ENCODE measurements around the gene SEMA4G.
"Not testable (repeated sequence)": the region's sequence is repeated elsewhere in the genome, so short reads cannot be mapped to it uniquely, and the experiment has no call there.

The SEMA4G gene

DNA sequence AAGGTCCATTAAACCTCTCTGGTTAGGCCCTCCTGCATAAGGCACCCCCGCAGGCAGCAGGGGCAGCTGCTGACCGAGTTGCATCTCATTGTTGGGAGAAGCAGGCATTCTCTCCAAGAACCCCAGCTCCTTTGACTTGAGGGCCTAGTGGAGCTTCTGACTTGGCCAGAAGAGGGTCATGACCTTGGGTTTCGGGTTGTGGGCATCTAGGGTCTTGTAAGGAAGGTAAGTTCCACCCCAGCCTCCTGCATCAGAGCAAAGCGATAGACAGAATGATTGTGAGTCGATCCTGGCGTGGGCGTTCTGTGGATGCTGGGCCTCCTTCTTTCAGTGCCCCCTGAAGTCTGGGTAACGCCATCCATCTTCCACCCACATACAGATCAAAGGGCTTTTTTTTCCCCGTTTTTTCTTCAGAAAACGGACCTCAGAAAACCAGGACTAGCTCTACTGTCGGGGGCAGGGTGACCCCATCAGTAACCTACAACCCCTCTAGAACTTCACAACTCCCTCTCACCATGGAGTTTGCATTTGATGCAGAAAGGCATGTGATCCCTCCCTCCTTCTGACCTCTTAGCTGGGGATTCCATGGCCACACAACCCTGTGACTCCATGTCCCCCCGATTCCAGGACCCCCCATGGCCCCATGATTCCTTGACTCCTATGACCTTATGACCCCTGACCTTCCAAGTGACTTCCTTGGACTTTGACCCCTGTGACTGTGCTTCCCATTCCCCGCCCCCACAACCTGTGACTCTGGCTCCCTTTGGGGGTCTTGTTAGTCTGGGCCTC, 3.0 kb downstream of the SEMA4G start:
- DNase-seq, result no peak

DNA sequence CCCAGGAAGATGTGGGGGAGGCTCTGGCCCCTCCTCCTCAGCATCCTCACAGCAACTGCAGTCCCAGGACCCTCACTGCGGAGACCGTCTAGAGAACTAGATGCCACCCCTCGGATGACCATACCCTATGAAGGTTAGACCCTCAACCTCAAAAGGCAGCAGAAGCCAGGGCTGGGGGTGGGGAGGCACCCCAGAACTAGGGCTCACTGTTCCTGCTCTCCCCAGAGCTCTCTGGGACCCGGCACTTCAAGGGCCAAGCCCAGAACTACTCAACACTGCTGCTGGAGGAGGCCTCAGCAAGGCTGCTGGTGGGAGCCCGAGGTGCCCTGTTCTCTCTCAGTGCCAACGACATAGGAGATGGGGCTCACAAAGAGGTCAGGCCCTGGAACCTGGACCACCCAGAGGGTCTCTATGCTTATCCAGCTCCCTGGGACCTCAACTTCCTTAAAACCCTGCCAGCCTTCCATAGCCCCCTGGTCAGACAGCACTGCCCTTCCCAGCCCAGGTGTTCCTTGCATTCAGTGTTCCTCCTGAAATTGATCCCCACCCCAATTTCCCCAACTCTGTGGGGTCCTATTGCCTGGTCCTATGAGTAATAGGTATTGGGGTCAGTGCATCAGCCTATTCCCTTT, 3.7 kb downstream of the SEMA4G start:
- DNase-seq, result no peak

DNA sequence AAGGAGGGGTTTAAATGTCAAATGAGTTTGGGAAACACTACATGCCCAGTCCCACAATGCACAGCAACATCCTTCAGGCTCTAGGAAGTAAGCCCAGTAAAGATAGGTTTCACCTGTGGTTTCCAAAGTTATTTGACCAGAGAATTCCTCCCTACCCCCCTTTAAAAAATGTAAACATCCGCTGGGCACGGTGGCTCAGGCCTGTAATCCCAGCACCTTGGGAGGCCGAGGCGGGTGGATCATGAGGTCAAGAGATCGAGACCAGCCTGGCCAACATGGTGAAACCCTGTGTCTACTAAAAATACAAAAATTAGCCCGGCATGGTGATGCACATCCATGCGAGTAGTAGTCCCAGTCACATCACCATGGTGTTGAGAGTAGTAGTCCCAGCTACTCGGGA, 6.1 kb downstream of the SEMA4G start:
- DNase-seq, result not testable (repeated sequence)

- no peak for DNase-seq
Measured at GRCh38 chr10:100976906-100977305, 7.6 kb downstream of the SEMA4G start.

GRCh38 chr10:100977436-100977835, 8.1 kb downstream of the SEMA4G start:
- DNase-seq, result no peak

GRCh38 chr10:100978121-100978900, 9.0 kb downstream of the SEMA4G start:
- DNase-seq, result no peak

DNA sequence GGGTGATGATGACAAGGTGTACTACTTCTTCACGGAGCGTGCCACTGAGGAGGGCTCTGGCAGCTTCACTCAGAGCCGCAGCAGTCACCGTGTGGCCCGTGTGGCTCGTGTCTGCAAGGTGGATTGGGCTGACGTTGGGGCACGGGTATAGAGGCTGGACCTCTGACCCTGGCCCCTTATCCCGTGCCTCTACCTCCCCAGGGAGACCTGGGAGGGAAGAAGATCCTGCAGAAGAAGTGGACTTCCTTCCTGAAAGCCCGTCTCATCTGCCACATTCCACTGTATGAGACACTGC, 9.5 kb downstream of the SEMA4G start:
- DNase-seq, result no peak

DNA sequence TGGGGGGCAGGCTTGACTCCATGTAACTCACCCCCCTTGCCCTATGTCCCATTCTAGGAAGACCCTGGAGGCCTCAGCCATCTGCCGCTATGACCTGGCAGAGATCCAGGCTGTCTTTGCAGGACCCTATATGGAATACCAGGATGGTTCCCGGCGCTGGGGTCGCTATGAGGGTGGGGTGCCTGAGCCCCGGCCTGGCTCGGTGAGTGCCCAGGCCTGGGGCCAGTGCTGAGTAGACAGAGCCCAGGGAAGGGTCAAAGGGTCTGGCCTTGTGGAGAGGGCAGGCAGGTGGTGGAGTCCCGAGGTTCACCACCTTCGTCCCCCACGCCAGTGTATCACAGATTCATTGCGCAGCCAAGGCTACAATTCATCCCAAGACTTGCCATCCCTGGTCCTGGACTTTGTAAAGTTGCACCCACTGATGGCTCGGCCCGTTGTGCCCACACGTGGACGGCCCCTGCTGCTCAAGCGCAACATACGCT, 10.5 kb downstream of the SEMA4G start:
- DNase-seq, result no peak

DNA sequence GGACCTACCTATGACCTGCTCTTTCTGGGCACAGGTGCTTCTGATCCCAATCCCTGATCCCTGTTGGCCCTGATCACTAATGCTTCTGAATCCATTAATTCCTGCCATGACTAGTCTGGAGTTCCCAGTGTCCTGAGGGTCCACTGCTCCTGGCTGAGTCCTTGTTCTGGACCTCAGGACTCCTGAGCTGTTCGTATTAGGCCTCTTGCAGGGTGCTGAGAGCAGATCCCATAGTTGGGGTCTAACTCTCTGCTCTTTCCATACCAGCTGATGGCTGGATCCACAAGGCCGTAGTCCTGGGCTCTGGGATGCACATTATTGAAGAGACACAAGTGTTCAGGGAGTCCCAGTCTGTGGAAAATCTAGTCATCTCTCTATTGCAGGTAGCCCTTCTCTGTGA, 11.0 kb downstream of the SEMA4G start:
- DNase-seq, result no peak

DNA sequence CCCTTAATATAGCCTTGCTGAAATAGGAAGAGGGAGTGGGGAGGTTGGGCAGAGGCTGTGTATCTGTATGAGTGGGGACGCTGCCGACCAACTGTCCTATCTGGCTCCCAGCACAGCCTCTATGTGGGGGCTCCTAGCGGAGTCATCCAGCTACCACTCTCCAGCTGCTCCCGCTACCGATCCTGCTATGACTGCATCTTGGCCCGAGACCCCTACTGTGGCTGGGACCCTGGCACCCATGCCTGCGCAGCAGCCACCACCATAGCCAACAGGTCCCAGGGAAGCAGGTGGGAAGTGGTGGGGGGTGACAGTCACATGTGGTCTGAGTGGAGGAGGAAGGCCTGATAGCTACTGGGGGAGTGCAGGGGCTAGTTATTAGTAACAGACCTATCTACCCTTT, 11.4 kb downstream of the SEMA4G start:
- DNase-seq, result no peak

DNA sequence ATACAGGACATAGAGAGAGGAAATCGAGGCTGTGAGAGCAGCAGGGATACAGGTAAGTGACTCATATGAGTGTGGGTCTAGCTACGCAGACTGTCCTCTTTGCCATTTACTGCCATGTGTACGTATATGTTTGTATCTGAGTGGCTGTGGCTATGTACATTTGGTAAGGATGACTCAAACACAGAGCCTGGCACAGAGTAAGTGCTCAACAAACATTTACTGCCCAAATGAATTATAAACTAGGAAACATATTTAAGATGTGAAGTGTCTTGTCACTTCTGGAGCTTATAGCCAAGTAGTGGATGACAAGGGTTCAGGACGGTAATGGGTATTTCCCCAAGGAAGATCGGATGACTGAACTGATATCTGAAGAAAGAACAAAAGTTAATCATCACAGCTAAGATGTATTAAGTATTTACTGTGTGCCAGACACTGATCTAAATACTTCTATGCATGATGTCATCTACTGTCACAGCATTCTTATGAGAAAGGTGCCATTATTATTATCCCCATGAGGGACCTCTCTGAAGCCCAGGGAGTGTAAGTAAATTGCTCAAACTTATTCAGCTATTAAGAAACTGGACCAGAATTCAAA, 12.0 kb downstream of the SEMA4G start:
- no peak for DNase-seq

DNA sequence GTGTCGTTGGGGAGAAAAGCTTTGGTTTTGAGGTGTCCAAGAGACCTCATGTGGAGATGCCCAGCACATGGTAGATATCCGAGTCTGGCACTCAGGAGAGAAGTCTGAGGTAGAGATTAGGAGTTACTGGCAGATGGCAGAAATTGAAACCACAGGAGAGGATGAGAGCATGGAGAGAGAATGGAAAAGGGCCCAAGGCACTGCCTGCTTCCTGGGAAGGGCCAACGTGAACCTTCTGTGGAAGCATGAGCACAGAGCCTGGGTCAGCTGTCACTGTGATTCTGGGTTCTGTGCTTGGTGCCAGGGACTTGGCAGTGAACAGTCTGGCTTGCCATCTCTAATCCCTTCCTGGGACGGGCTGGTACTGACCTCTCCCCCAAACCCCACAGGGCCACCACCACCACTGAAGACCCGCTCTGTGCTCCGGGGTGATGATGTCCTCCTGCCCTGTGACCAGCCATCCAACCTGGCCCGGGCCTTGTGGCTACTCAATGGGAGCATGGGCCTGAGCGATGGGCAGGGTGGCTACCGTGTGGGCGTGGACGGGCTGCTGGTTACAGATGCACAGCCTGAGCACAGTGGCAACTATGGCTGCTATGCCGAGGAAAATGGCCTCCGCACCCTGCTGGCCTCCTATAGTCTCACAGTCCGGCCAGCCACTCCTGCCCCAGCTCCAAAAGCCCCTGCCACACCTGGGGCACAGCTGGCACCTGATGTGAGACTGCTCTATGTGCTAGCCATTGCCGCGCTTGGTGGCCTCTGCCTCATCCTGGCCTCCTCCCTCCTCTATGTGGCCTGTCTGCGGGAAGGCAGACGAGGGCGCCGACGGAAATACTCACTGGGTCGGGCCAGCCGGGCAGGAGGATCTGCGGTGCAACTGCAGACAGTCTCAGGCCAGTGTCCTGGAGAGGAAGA, 13.9 kb downstream of the SEMA4G start:
- peak; percentile 18 for DNase-seq

- peak; percentile 16 for DNase-seq
Measured at GRCh38 chr10:100983868-100984671, 14.8 kb downstream of the SEMA4G start.

- no peak for DNase-seq
Measured at GRCh38 chr10:100984672-100985177, 15.4 kb downstream of the SEMA4G start.

DNA sequence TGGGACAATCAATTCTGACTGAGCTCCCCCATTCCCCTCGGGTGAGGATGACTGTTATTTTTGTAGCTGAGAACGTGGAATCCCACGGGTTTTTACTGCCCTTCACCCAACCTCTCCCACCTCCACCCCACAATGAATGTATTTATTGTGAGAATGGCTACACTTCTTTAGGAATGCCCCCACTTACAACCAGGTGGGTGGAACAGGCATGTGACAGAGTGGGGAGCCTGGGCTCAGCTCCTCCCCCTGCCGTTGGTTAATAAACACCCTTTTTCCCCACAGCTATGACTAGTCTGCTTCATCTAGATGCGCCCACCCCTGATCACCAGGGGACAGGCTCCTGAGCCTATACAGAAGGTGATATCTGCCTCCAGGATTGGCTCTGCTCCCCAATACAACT, 16.0 kb downstream of the SEMA4G start:
- no peak for DNase-seq

GRCh38 chr10:100986623-100986951, 17.3 kb downstream of the SEMA4G start:
- DNase-seq, result peak; percentile 19

DNA sequence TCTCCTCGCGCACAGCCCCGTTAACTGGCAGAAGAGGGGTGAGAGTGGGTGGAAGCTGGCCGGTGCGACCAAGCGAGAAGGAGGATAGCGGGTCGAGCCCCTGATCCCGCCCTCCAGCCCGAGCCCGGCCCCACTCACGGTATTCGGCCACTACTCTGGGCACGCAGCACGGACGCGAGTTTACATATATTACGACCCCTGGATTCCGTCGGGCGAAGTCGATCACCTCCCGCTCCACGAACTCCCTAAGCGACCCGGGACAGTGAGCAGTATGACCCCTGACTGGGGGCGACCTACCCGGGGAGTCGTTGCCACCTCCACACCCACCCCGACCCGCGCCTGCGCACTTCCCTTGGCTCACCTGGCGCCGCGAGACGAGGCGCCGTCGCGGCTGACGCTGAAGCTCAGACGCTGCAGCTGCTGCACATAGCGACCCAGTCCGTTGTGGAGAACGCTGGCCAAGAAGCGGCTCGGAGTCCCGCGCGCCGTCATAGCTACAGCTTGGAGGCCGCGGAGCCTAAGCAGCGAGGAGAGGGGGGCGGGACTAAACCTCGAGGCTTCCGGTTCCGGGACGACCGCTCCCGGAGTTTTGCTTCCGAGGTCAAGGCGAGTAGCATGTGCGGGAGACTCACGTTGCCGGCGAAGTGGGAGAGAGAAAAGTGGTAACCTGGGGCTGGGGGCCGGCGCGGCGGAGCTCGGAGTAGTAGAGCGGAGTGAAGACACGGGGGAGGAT, 17.8 kb downstream of the SEMA4G start, which contains the start of the genes MRPL43 and TWNK:
TSS of gene MRPL43 (minus strand) at position 546 of the 733 bp plus-strand sequence. CDS start at position 492, 54 bp downstream.
TSS of gene TWNK (plus strand) at position 592 of the 733 bp plus-strand sequence. CDS start 668 bp downstream, outside the sequence.
- peak; percentile 91 for DNase-seq

- DNase-seq, result no peak
Measured at GRCh38 chr10:100987685-100988049, 18.4 kb downstream of the SEMA4G start.

GRCh38 chr10:100988166-100988565, 18.9 kb downstream of the SEMA4G start:
- DNase-seq, result no peak

GRCh38 chr10:100989088-100989487, 19.8 kb downstream of the SEMA4G start:
- DNase-seq, result no peak
